K562 (cell line): ENCODE results near the gene RASGRP1. TPM values are rescaled to one million over a fixed set of nuclear protein-coding genes. Genes with fewer than 3 reads are reported as not detected.

ENCODE experiments used
- ATAC-seq: fragments of 200-7000 bp; cut with Tn5 transposase; 3 replicates; pipeline ENCODE4 v1.9.1; 2020; ENCODE audit warnings: moderate library complexity
- BruUV-seq: library from RNA; stranded (reverse); fragments of 400-500 nt; replicated peaks from 2 replicates; lab custom pipeline; 2021; lab: Mats Ljungman, UMichigan
- CTCF ChIA-PET: fragments of 300-600 bp; formaldehyde crosslinking; extraction: SDS; loops from one replicate; lab custom pipeline; 2021; ENCODE audit warnings: low intra/inter-chr PET ratio; lab: Yijun Ruan, JAX
- POLR2A ChIA-PET: fragments of 300-600, 350-650 bp; sonication (Branson Sonifier 250); formaldehyde crosslinking; extraction: SDS; loops from one replicate; lab custom pipeline; 2021; ENCODE audit warnings: antibody characterized with exemption, inconsistent platforms; lab: Yijun Ruan, JAX
- DNase-seq, 4 experiments: peaks; one replicate each; pipeline versions ENCODE4 v3.0.0 to v3.0.0-alpha.2; 2011 to 2018; ENCODE audit warnings: low spot score in 3 of 4, mixed read lengths in 3 of 4; ENCODE audit errors: extremely low read depth in 1 of 4
- FAIRE-seq: peaks from 2 replicates; lab custom pipeline; 2011; peaks lifted over from hg19 to GRCh38; lab: Jason Lieb, UNC
- H2AFZ ChIP-seq: 2 replicates; pipeline ENCODE4 v1.6.0; 2011; ENCODE audit warnings: low read depth, low read length, control low read depth, inconsistent platforms
- H3K27ac ChIP-seq: fragments of 200-600 bp; 3 replicates; pipeline ENCODE4 v1.8.0; 2011; ENCODE audit warnings: low read depth, mild to moderate bottlenecking, control low read depth, inconsistent platforms, low read length, moderate library complexity, mixed read lengths; ENCODE audit errors: extremely low read depth
- H3K27me3 ChIP-seq, 2 experiments: fragments of 300-600 bp in 1 of 2; 2 replicates in 1 of 2; 3 replicates in 1 of 2; pipeline versions ENCODE4 v1.6.0 to v1.8.0; 2011; ENCODE audit warnings: inconsistent platforms in 2 of 2, low read length in 2 of 2, mild to moderate bottlenecking in 1 of 2, mixed read lengths in 1 of 2, moderate library complexity in 1 of 2; ENCODE audit not compliant: control insufficient read depth in 2 of 2, insufficient read depth in 2 of 2
- H3K36me3 ChIP-seq: fragments of 300-600 bp; 3 replicates; pipeline ENCODE4 v1.8.0; 2011; ENCODE audit warnings: mild to moderate bottlenecking, low read length, inconsistent platforms; ENCODE audit not compliant: control insufficient read depth, insufficient read depth
- H3K4me1 ChIP-seq, 2 experiments: fragments of 200-600 bp in 1 of 2; replicated peaks in 1 of 2; 2 replicates in 1 of 2; 3 replicates in 1 of 2; pipeline versions ENCODE4 v1.5.1 to v1.8.0; 2011; ENCODE audit warnings: inconsistent platforms in 2 of 2, low read length in 2 of 2, mild to moderate bottlenecking in 1 of 2, mixed read lengths in 1 of 2, moderate library complexity in 1 of 2; ENCODE audit not compliant: control insufficient read depth in 2 of 2, insufficient read depth in 2 of 2
- H3K4me2 ChIP-seq: 2 replicates; pipeline ENCODE4 v1.6.1; 2011; ENCODE audit warnings: low read length, control low read depth, inconsistent platforms, mixed read lengths; ENCODE audit not compliant: insufficient read depth
- H3K4me3 ChIP-seq: fragments of 200-600 bp; sonication (generic), shearing (Covaris generic); 2 replicates; pipeline ENCODE4 v1.5.1; 2016; ENCODE audit warnings: control low read depth, inconsistent platforms
- H3K79me2 ChIP-seq: fragments of 200-600 bp; 3 replicates; pipeline ENCODE4 v1.8.0; 2011; ENCODE audit warnings: low read length, inconsistent platforms; ENCODE audit not compliant: control insufficient read depth, insufficient read depth
- H3K9ac ChIP-seq, 2 experiments: 2 replicates each; pipeline versions ENCODE4 v1.6.0 to v1.6.1; 2011; ENCODE audit warnings: low read depth in 2 of 2, low read length in 2 of 2, control low read depth in 1 of 2, inconsistent platforms in 1 of 2, mild to moderate bottlenecking in 1 of 2, mixed read lengths in 1 of 2; ENCODE audit not compliant: insufficient read depth in 1 of 2
- H3K9me1 ChIP-seq: one replicate; pipeline ENCODE4 v1.6.0; 2011; ENCODE audit warnings: inconsistent platforms, mild to moderate bottlenecking, low read length, moderate library complexity; ENCODE audit not compliant: control insufficient read depth, insufficient read depth
- H3K9me3 ChIP-seq: replicated peaks from 2 replicates; pipeline ENCODE4 v1.5.1; 2011; ENCODE audit warnings: low read depth, low read length, inconsistent platforms; ENCODE audit not compliant: control insufficient read depth, insufficient read depth
- H4K20me1 ChIP-seq: replicated peaks from 2 replicates; pipeline ENCODE4 v1.6.1; 2011; ENCODE audit warnings: low read length, inconsistent platforms, mixed read lengths; ENCODE audit not compliant: control insufficient read depth, insufficient read depth
- CBFA2T2 ChIP-seq: fragments of 450-650 bp; conservative IDR thresholded peaks from 2 replicates; pipeline ENCODE4 v1.6.1; 2017; ENCODE audit warnings: mild to moderate bottlenecking
- CHCHD3 ChIP-seq: fragments of 250-450 bp; sonication (Bioruptor Pico); IDR thresholded peaks from 2 replicates; pipeline ENCODE4 v2.1.2; 2022; ENCODE audit warnings: mild to moderate bottlenecking
- CREB1 ChIP-seq, 2 experiments: sonication (generic) in 1 of 2; formaldehyde crosslinking in 1 of 2; IDR thresholded peaks; 2 replicates each; pipeline versions ENCODE4 v1.6.1 to v1.8.0; 2012 to 2022; ENCODE audit warnings: inconsistent platforms in 1 of 2, mild to moderate bottlenecking in 1 of 2, missing genetic modification reagents in 1 of 2, moderate library complexity in 1 of 2
- DIDO1 ChIP-seq: fragments of 450-650 bp; IDR thresholded peaks from 2 replicates; pipeline ENCODE4 v1.6.1; 2016; ENCODE audit warnings: low read depth, missing biosample characterization, missing genetic modification characterization
- EP300 ChIP-seq: IDR thresholded peaks from 2 replicates; pipeline ENCODE4 v1.6.1; 2012; ENCODE audit warnings: low read length, improper control_type of control experiment
- FOXJ3 ChIP-seq: sonication (generic); formaldehyde crosslinking; IDR thresholded peaks from 2 replicates; pipeline ENCODE4 v1.4.0; 2020; ENCODE audit warnings: mild to moderate bottlenecking, missing genetic modification reagents
- HDAC1 ChIP-seq, 2 experiments: fragments of 450-650 bp; IDR thresholded peaks; 2 replicates each; pipeline ENCODE4 v1.6.1; 2016 to 2017; ENCODE audit warnings: inconsistent platforms in 1 of 2, mild to moderate bottlenecking in 1 of 2, moderate library complexity in 1 of 2
- MCM3 ChIP-seq: fragments of 450-650 bp; IDR thresholded peaks from 2 replicates; pipeline ENCODE4 v1.6.1; 2016
- MECOM ChIP-seq: fragments of 250-450 bp; sonication (Bioruptor Pico); IDR thresholded peaks from 2 replicates; pipeline ENCODE4 v1.8.0; 2022; ENCODE audit warnings: inconsistent platforms
- NELFE ChIP-seq: IDR thresholded peaks from 2 replicates; pipeline ENCODE4 v1.6.1; 2011; ENCODE audit warnings: mild to moderate bottlenecking; ENCODE audit not compliant: insufficient read depth, insufficient read length
- RAD51 ChIP-seq: fragments of 450-650 bp; IDR thresholded peaks from 2 replicates; pipeline ENCODE4 v1.7.1; 2016; ENCODE audit warnings: low read depth, mild to moderate bottlenecking, borderline replicate concordance
- RBM22 ChIP-seq: fragments of 200-400 bp; formaldehyde crosslinking; IDR thresholded peaks from 2 replicates; pipeline ENCODE4 v1.6.1; 2018; ENCODE audit warnings: low read length, low read depth; ENCODE audit not compliant: poor library complexity, severe bottlenecking
- SMARCC2 ChIP-seq: fragments of 450-650 bp; IDR thresholded peaks from 2 replicates; pipeline ENCODE4 v1.6.1; 2017; ENCODE audit warnings: antibody characterized with exemption, moderate library complexity, mild to moderate bottlenecking, low read depth
- STAT5B ChIP-seq: fragments of 250-450 bp; sonication (Bioruptor Pico); IDR thresholded peaks from 2 replicates; pipeline ENCODE4 v1.8.0; 2021; ENCODE audit warnings: mild to moderate bottlenecking, inconsistent platforms
- XRCC5 ChIP-seq: fragments of 200-400 bp; formaldehyde crosslinking; IDR thresholded peaks from 2 replicates; pipeline ENCODE4 v1.6.1; 2017; ENCODE audit warnings: low read depth, mild to moderate bottlenecking, low read length
- ZNF146 ChIP-seq: IDR thresholded peaks from one replicate; pipeline ENCODE4 v1.6.1; 2018; ENCODE audit warnings: missing compliant biosample characterization; ENCODE audit not compliant: unreplicated experiment
- ZNF57 ChIP-seq: fragments of 450-650 bp; formaldehyde crosslinking; IDR thresholded peaks from 2 replicates; pipeline ENCODE4 v1.4.0; 2020; ENCODE audit warnings: mild to moderate bottlenecking, moderate library complexity
- ZNF695 ChIP-seq: fragments of 450-650 bp; formaldehyde crosslinking; IDR thresholded peaks from 2 replicates; pipeline ENCODE4 v1.4.0; 2020; ENCODE audit warnings: mild to moderate bottlenecking, moderate library complexity
- WGBS: fragments of 100-300 bp; shearing (Covaris generic); methylation state at CpG from one replicate; pipeline ENCODE4 v1.1.6; 2016; ENCODE audit warnings: low coverage, mixed read lengths; ENCODE audit not compliant: insufficient coverage; ENCODE audit errors: missing lambda C conversion rate; 5-methylcytosine and 5-hydroxymethylcytosine counted together
- in situ Hi-C: fragments of 300-500 bp; cut with MboI; formaldehyde crosslinking; loops from 4 replicates; pipeline ENCODE4 v1.15.0; 2018; ENCODE audit warnings: inconsistent platforms, mixed read lengths
- intact Hi-C: fragments of 100-400 bp; cut with micrococcal nuclease; formaldehyde crosslinking; loops from 2 replicates; pipeline ENCODE4 v1.14.2; 2022
- polyA plus RNA-seq, 8 experiments: library from polyadenylated mRNA; depleted of rRNA in 4 of 8; stranded (reverse) in 5 of 8; unstranded in 3 of 8; fragments of >200 nt; fragmentation: Nextera tagmentation in 2 of 8; fragmentation: Illumina TruSeq in 1 of 8; extraction: Ambion mirVana in 2 of 8; extraction: Trizol in 1 of 8; gene quantifications; 2 replicates each; pipeline versions ENCODE4 v1.2.1 to v1.2.3, GENCODE V29; 2011 to 2014; ENCODE audit warnings: inconsistent platforms in 1 of 8, missing spikeins in 1 of 8
- total RNA-seq, 7 experiments: library from RNA; depleted of rRNA in 6 of 7; stranded (reverse); fragments of >200 nt in 6 of 7; fragmentation: Illumina TruSeq in 2 of 7; extraction: Trizol in 2 of 7; gene quantifications; 2 replicates each; pipeline versions ENCODE4 v1.2.1 to v1.2.3, GENCODE V29; 2011 to 2021; ENCODE audit warnings: low replicate concordance in 1 of 7
- TF ChIP-seq, protein P1 (sequence below): sonication (generic); formaldehyde crosslinking; IDR thresholded peaks from 2 replicates; pipeline ENCODE4 v1.9.0; 2022; ENCODE audit warnings: mild to moderate bottlenecking, missing genetic modification reagents

RASGRP1 gene
- total and polyA plus RNA-seq, 9 of the 15 experiments (the other 6 are each of a cell fraction or from before 2014, with no cell fraction given), result 0.14 to 0.72 (median 0.31) TPM

DNA sequence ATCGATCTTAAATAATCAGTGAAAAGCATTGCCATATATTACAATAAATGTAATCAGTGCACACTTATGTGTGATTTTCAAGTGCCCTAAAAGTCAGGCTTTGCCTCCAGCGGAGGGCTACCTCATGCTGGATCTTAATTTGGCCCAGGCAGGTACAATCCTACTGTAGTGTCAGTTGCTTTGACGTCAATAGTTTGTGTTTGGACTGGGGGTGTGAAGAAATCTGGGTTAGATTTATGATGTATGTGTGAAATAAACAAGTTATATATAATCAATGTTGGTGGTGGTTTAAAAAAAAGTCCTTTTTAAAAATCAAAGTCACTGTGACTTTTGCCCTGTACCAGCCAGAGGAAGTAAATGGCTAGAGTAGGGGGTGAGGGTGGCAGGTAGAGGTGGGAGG is 14.0 kb upstream of the RASGRP1 start:
- Histone ChIP-seq H3K27ac (no peak overlapping the region), H3K9me3 (no peaks in the 10 kb centered on the region), H2AFZ (no peak overlapping the region), H3K9me1 (no peaks in the 10 kb centered on the region), H3K4me2 (no peak overlapping the region), H3K36me3 (no peaks in the 10 kb centered on the region), H3K9ac (no peak overlapping the region), H3K4me1 (peaks cover 0 to 3% of the 10 kb centered on the region in 2 experiments; a peak in 2 of 5 replicates), H3K27me3 (peaks cover 1 to 4% of the 10 kb centered on the region in 2 experiments; a peak in 4 of 5 replicates), H3K79me2 (no peaks in the 10 kb centered on the region), H4K20me1 (no peaks in the 10 kb centered on the region), H3K4me3 (no peak overlapping the region)
- ChIA-PET CTCF (no interaction called here), POLR2A (interaction anchor here (0.9 kb wide), 1 partner anchor 11 kb away, joined by 3 read pairs; no protein-coding TSS in a partner anchor)
- DNase-seq, result no peak
- no peak for FAIRE-seq
- no TSS peak for BruUV-seq
- intact Hi-C loops, result no loop called here
- TF ChIP-seq CBFA2T2 (no peak), CHCHD3 (CRISPR knock-in tag) (no peak), HDAC1 (IDR thresholded peaks at IDR 0.05) (no peak), ZNF695 (CRISPR knock-in tag) (no peak), RBM22 (no peak), MECOM (CRISPR knock-in tag) (no peak), EP300 (no peak), DIDO1 (tag) (no peak), ZNF57 (no peak), MCM3 (no peak), FOXJ3 (CRISPR knock-in tag) (no peak), RAD51 (no peak), CREB1 (IDR thresholded peaks at IDR 0.05) (no peak), CREB1 (CRISPR knock-in tag; IDR thresholded peaks at IDR 0.05) (no peak), ZNF146 (no peak), SMARCC2 (no peak), STAT5B (CRISPR knock-in tag) (no peak), XRCC5 (no peak), NELFE (no peak)
- TF ChIP-seq, protein P1, sequence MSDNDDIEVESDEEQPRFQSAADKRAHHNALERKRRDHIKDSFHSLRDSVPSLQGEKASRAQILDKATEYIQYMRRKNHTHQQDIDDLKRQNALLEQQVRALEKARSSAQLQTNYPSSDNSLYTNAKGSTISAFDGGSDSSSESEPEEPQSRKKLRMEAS (CRISPR knock-in tag), result no peak
- no peak for ATAC-seq
- 8% methylated on average over 3 of the region's 3 CpGs for WGBS
- in situ Hi-C loops, result loop anchor here (5.0 kb wide), 1 partner anchor 44 kb away; no protein-coding TSS in a partner anchor
